H54 (cell line): Measurements from ENCODE around the gene UTP25.

Experiments used
- DNase-seq: peaks from one replicate; pipeline ENCODE4 v3.0.0; 2011; ENCODE audit warnings: low spot score, mixed read lengths; ENCODE audit not compliant: insufficient read length
- FAIRE-seq: peaks from 3 replicates; lab custom pipeline; 2011; peaks lifted over from hg19 to GRCh38; lab: Jason Lieb, UNC
- POLR2A ChIP-seq: IDR thresholded peaks from 2 replicates; pipeline ENCODE4 v1.6.1; 2011; ENCODE audit warnings: low read depth, mild to moderate bottlenecking, low read length

UTP25 gene

DNA sequence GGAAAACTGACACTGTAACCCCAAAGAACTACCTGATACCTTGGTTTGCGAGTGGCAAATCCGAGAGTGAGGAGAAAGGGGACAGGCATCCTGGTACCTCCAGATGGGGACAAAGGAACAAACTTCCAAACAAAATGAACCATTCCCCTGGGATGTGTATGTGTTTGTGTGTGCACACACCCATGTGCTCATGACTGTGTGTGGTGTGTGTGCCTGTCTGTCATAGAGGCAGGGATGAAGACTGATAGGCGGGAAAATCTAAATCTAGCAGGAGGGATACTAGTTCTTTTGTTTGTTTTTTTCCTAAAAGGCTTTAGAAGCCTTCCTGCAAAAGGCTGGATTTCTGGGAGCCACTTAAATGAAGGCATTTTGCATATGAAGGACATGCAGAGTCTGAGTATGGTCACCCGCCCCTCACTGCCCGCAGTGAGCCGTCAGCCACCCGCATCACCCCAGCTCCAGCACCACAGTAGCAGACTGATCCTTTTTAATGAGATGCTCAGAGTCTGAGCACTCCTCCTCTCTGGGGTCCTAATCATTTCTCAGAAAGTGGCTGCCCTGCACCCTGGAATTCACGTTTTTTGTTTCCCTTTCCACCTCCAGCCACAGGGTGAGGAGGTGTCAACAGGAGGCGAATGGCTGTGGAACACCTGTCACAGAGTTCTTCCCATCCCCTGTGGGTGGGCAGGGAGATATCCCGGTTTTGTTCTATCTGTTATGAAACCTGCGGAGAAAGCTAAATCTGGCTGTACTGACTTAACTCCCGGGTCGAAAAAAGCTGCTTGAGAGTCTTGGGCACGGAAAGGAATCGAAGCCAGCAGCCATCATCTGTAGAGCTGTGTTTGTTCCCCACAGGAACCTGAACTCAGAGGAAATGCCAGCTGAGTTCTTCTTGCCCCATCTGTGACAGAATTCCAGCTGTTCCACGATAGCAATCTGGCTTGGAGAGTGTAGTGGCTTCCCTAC is 34.9 kb downstream of the UTP25 start:
- no peak for TF ChIP-seq POLR2A
- DNase-seq (no peak), FAIRE-seq (no peak)

DNA sequence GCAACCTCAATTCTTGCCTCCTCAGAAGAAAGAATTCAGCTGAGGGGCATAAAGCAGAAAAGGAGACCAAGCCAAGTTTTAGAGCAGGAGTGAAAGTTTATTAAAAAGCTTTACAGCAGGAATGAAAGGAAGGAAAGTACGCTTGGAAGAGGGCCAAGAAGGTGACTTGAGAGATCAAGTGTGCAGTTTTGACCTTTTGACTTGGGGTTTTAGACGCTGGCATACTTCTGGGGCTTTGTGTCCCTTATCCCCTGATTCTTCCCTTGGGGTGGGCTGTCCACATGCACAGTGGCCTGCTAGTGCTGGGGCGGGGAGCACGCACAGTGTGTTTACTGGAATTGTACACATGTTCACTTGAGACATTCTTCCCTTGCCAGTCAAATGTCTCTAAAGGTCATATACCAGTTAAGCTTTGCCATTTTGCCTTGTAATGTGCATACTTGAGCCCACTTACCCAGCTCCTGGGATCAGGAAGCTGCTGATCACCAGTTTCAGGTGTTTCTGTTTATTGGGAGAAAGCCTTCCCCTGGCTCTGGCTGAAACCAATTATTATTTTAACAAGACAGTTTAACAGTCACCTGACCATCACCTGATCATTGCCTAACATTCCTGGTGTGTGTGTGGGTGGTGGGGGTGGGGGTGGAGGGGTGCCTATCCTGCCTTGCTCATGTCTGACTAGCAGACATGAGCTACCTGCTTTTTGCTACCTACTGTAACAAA is 36.2 kb downstream of the UTP25 start:
- TF ChIP-seq POLR2A = no peak
- DNase-seq = no peak
- no peak for FAIRE-seq

DNA sequence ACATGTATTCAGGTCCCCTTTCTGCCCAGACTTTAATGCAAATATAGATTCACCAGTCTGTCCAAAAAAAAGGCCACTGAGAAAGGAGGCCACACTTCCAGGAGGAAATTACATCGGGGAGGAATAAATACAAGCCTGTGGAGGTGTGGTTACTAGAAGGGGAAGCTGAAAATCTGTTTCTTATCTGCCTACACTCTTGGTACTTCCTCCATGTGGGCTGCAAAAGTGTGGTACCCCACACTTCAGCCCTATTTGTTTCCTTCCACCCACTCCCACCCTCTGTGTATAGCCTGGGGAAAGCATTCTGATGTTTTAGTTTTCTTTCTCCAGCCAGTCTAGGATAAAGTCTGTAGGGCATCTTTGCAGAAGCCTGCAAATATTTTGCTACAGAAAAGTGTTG is 38.4 kb downstream of the UTP25 start:
- no peak for TF ChIP-seq POLR2A
- no peak for DNase-seq
- FAIRE-seq = no peak

DNA sequence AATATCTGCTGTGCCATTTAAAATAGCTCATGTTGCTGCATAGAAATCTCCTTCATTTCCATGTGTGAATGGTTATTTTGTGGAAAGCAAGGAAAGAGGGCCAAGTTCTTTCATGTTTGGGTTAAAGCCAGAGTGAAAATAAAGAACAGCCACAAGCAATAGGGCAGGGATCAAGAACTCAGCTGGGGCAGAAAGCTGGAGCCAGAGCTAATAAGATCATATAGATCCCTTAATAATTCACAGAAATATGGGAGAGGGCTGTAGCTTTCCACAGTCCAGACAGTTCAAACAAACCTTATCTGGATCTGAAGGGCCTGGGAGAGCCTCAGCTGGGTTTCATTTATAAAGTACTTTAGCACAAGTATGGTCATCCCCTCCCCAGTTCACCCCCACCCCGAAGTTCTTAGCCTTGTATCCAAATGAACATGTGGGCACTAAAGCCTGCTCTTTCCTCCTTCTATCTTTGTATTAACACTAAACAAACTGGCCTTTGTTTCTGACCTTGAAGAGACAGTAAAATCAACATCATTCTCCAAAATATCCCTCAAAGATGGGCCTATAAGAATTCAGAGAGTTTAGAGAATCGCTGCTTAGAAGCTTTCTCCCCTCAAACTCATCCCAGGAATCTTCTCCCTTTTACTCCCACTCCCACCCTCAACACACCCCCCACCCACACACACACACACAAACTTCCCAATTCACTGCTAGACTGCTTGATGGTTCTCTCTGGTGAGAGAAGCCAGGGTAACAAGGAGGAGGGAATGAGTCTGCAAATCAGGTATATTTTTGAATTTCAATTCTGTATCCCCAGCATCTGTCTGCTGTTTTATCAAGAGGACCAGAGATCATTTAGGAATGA is 41.7 kb downstream of the UTP25 start:
- no peak for FAIRE-seq
- DNase-seq = no peak
- TF ChIP-seq POLR2A = no peak

DNA sequence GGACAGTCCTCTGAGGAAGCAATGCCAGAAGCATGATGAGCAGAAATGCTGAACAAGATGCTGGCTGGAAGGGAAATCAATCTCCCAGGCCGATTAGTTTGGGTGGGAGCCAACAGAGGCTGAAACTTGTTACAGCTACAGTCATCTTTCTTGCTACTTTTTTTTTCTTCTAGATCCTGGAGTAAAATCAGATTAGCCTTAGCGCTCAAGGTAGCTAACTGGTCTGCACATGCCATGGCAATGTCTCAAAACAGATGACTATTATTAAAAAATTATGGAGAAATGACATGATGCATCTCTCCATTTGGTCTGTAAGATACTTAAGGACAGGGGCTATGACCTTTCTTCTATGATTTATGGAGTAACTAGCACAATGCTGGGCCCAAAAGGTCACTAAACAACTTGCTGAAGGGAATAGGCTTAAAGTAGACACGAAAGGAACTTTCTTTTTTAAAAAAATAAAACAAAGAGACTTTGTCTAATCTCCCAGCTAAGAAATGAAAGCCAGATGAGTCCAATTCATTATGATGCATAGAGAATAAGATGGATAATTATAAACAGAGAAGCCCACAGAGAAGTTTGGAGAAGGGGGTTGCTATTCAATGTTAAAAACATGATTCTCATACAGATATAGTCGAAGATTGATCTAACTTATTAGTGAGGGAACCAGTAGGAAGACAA is 42.5 kb downstream of the UTP25 start:
- no peak for DNase-seq
- no peak for FAIRE-seq
- TF ChIP-seq POLR2A = no peak

DNA sequence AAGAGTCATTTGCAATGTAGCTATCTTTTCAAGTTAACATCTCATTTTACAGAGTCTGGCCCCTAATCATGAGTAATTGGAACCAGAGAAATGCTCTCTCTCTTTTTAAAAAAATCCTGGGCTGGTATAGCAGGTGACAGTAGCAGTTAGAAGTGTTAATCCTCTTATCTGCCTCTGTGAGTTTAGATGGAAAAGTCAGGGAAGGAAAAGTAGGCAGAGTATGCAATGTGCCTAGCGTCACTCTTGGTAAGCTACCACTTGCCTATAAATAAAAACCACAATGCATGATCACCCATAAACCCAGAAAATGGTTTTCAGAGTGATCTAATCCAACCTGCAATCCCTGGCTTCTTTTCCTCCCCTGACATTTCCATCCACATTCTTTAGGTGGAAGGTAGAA is 43.2 kb downstream of the UTP25 start:
- DNase-seq (no peak), FAIRE-seq (no peak)
- TF ChIP-seq POLR2A = no peak

DNA sequence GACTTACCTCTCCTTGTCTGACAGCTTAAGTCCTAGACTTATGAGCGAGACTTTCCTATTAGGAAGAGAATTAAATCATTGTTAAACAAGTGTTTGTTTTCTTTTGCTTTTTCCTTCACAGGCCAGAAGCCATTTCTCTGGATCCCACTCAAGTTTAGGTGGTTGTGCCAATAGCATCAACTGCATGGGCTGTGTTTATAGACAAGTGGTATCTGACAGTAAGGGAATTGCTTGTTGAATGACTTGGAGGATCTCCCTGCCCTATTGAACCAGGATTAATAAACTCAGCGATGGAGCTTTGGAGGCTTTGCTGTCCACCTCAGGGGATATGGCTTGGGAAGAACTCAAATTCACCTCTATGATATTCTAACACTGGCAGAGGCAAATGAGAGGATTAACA is 43.7 kb downstream of the UTP25 start:
- no peak for DNase-seq
- no peak for TF ChIP-seq POLR2A
- no peak for FAIRE-seq

DNA sequence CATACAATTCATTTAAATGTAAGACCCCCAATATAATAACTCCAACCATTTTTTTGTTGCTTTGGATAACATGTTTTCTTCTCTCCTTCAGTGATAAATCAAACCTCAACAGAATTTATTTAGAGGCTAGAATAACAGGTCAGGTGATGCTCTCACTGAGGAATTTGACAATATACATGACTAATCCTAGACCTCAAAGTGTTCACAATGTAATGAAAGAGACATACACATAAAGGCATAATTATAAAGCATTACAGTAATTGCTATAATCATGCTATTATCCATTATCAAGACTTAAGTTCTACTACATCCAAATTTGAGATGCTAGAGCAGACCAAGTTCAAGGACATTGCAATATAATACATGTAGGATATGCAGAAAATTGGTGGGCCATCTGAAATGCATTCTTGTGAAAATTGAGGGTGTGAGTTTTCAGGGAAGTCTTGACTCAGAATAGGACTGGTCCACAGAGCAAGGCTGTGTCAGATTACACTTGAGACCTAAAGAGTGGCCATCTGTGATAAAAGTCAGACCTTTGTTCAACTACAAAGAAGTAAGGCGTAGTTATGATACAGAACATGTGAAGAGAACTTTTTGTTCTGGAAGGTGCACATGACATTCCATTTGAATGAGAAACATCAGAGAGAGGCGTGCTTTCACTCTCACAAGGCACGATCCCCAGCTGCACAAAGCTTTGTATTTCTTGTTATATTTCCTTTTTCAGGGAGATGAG is 45.5 kb downstream of the UTP25 start:
- TF ChIP-seq POLR2A = no peak
- DNase-seq = no peak
- peak; percentile 33 for FAIRE-seq

DNA sequence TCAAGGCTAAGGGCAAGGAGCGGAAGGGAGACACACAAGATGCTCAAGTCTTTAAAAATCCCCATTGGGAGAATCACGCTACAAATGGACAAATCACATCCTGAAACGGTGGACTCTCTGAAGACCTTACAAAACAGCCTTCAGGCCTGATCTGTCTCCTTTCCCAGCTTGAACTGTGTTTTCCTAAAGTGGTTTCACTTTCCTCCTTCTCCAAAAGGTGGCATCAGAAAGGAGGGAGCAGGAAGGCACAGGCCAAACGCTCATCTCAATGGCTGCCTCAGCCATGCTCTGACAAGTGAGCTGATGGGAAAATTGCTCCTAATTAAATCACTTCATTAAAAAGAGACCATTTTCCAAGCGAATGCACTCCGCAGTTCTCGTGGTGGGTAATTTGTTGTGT is 47.7 kb downstream of the UTP25 start:
- no peak for TF ChIP-seq POLR2A
- FAIRE-seq = peak; percentile 64

DNA sequence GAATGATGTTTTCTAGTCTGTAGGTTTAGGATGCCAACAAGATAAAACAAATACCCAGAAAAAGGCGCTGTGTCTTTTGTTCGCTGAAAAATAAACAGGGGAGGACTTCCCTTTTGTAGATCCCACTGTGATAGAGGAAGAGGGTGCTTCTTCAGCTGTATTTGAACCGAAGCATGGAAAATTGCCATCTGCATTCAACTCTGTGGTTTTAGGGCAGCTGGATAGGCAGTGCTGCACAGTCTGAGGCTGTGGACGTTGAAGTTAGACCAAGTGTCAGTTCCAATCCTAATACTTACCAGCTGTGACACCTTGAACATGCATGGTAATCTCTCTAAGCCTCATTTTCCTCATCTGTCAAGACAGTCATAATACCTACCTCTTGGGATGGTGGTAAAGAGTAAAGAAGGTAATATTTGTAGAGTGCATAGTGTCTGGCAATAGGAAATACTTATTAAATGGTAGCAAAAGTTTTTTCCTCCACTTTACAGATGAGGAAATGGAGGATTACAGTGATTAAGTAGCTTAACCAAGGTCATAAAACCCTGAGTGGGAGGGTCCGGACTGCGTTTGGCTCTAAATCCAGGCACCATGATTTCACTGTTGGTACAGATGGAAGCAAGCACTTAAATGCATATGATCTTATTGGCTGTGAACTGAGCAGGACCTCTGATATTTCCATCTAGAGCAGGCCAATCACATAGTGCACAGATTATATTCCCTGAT is 48.5 kb downstream of the UTP25 start:
- no peak for DNase-seq
- FAIRE-seq = no peak
- no peak for TF ChIP-seq POLR2A

More for the DNA sequence above, 47.7 kb downstream of the UTP25 start:
- no peak for DNase-seq

DNA sequence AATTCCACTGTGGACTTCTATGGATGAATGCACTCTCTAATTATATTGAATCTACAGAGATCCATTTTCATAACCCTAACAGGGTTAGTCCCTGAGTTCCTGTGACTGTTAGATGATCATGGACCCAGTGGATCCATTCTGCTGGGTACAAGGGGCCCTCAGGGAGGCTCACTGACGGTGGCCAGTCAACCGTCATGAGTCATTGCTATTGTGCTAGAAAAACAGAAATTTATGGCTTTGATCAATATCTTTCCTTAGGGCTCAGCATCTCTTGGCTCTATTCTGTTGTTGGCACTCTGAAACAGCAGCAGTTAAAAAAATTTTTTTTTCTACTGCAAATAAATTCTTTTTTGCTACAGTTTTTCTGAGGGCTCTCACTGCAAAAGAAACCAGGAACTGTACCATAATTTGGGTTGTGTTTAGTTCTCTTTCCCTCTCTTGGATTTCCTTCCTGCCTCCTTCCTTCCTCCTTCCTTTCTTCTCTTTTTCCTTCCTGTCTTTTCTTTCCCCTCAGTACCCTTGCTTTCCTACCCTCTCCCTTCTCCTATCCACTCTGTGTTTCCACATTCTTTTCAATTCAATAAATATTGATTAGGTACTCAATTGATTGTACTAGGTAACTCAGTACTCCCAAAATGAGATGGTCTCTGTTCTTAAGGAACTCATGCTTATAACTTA is 49.5 kb downstream of the UTP25 start:
- no peak for TF ChIP-seq POLR2A
- DNase-seq (no peak), FAIRE-seq (no peak)
